Left kidney (tissue), 2 donors: ENCODE data around the gene MOBP. TPM values are rescaled to one million over a fixed set of nuclear protein-coding genes. Genes with fewer than 3 reads are reported as not detected.

ENCODE experiments used
- DNase-seq: peaks from one replicate; pipeline ENCODE4 v3.0.0-alpha.2; 2013
- polyA plus RNA-seq: library from polyadenylated mRNA; unstranded; fragments of 120-200 nt; gene quantifications from one replicate; pipeline ENCODE4 v1.2.1, GENCODE V29; 2013; ENCODE audit not compliant: insufficient read length

Gene MOBP
- polyA plus RNA-seq, 1 donor = 0.22 TPM

DNA sequence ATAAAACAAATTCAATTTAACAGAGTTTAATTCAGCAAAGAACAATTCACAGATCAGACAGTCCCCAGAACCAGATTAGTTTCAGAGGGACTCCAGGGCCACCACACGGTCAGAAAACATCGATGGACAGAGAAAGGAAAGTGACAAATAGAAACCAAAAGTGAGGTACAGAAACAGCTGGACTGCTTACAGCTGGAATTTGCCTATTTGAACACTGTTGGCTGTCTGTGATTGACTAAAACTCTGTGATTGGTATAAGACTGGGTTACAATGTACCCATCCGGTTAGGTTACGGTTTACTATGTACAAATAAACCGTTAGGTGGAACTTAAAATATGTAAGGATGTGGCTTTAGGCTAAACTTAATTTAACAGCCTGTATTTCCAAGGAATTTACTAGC is 30.3 kb downstream of the MOBP start:
- DNase-seq = no peak

DNA sequence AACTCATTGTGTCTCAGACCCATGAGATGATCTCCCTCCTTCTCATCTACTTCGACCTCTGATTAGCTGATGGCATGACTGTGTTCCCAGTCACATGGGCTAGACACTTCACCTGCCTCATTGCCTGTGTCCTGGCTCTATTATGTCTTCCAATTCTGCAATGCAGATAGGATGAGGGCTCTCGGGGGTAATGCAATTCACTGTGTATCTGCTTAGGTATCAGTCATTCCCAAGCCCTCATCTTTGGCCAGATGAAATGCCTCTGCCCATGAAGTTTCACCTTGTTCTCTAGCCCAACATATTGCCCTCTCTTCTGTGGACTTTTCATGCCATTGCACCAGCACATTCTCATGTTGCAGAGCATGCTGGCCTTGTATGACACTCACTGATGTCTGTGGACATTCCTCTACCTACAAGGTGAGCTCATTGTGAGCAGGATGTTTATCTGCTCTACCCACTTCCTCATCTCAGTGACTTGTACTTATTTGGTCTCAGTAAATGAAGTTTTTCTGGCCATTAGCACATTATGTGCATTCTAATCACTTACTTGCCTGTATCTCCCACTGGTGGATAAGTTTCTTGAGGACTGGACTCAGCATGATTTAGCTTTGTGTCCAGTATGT is 32.3 kb downstream of the MOBP start:
- no peak for DNase-seq

GRCh38 chr3:39501059-39501458 is 33.6 kb downstream of the MOBP start:
- DNase-seq = no peak

GRCh38 chr3:39501968-39502837 is 34.7 kb downstream of the MOBP start:
- peak; percentile 6 for DNase-seq

GRCh38 chr3:39502838-39503145 is 35.3 kb downstream of the MOBP start:
- DNase-seq = no peak

GRCh38 chr3:39505866-39506742 is 38.6 kb downstream of the MOBP start:
- no peak for DNase-seq

DNA sequence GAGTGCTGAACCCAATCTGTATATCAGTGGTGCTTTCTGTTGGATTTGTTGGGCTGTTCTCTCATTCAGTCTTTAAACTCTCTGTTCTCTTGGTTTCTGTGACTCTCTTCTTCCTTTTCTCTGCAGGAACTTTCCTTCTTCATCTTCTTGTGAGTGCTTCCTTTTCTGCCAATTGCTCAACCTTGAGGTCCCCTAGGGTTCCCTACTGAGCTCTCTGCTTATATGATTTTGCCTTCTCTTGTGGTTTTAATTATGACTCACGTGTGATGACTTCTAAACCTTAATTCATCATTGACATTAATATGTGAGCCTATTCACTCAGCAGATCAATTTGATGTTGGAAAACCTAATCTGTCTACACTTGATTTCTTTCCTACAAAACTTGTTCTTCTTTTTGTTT is 39.4 kb downstream of the MOBP start:
- DNase-seq = no peak

- DNase-seq = no peak
Observed at GRCh38 chr3:39513791-39514369, 46.4 kb downstream of the MOBP start.

DNA sequence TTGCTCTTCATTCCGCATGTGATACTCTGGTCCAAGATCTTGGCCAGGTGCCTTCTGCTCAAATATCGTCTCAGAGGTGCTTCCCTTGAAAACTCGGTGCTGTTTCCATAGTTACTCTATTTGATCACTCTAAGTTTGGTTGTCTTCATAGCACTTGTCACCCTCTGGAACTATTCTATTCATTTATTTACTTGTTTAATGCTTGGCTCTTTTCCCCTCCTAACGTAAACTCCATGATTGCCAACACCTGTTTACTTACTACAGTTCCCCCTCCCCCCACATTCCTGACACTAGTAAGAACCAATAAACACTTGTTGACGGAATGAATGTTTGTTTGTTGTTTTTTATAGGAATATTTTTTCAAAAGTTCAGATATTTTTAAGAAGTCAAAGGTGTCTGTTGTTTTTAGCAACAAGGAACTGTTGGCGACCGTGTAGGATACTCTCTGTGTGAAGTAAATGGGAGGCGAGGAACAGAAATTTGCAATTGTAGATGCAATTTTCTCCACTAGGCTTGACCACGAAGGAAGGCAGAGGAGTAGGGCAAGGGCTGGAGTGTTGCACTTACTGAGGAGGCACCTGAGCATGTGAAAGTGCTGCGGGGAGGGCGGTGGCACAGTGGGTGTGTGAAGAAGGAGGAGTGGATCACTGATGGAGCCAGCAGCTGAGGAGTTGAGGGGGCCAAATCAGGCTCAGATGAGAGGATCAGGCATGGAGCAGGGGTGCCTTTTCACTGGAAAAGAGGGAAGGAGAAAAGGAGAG is 48.4 kb downstream of the MOBP start:
- DNase-seq = no peak

DNA sequence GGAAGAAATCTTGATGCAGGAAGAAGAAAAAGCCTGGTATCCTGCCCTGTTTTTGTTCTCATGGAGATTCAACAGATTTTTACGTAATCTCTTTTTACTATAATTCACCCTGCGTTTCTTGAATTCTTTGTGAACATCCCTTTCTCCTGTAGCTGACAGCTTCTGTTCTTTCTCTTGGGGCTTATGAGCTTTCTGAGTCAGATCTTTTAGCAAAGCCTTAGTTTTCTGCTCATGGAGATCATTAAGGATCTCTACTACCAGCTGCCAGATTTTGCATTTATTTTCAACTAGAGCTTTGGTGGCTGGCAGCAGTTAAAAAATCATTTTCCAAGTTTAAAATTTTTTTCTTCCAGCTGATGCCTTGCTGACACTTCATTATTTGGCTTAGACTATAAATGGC is 51.6 kb downstream of the MOBP start:
- no peak for DNase-seq

DNA sequence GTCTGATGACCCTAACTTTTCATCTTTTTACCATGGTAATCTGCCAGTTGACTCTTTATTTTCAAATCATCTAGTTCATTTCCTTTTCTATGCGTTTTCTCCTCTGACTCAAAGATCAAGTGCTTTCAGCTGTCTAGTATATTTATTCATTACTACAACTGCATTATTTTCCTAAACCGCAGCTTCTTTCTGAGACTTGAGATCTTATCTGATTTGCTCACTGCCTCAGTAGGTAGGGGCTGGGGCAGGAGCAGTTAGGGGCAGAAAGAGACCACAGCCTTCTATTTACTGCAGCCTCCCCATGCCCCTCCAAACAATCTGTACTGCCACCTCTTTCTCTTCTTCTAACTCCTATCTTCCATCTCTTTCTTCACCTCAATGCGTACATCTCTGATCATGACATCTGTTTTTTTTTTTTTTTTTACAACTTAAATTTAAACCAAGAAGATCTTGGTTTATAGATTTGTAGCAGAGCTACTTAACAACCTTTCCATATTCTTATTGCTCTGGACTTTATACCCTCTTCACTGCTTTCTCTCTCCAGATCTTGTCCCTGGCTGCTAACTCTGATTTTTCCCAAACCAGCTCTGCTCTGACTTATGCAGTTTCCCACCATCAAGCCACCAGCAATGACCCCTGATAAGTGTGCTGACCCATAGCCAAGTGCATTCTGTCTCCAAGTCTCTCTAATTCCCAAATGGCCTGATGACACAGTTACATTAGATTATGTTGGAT is 52.2 kb downstream of the MOBP start:
- DNase-seq = no peak

- no peak for DNase-seq
Observed at GRCh38 chr3:39521456-39521855, 54.0 kb downstream of the MOBP start.

DNA sequence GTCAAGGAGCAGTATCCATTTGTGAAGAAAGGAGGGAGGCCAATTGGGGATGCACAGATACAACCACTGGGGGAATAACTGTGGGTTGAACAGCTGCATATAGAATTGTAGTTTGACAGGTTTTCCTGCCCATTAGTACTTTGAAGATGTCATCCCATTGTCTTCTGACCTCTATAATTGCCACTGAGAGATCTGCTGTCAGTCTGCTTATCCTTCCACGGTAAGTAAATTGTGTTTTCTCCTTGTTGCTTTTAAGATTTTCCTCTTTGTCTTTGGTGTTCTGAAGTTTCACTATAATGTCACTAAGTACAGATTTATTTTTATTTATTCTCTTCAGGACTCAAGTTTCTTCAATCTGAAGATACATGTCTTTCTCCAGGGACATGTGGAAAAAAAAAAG is 56.6 kb downstream of the MOBP start:
- DNase-seq = no peak

- DNase-seq = no peak
Observed at GRCh38 chr3:39528844-39529243, 61.4 kb downstream of the MOBP start.

DNA sequence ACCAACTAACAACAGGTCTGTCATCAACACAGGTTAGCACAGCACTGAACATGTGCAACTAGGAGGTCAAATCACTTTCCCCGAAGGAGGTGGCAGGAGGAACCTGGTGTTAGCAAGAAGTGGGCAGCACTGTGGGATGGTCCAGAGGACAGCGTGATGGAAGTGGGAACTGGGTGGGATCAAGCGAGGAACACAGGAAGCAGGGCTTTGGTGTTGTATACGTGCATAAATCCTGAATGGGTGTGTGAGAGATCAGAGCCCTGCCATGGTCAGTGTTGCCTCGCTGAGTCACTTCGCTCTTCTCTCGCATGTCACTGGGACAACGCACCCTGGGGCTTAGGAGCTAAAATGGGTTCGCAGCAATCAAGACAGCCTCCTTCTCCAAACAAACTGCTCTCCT is 62.1 kb downstream of the MOBP start:
- no peak for DNase-seq

DNA sequence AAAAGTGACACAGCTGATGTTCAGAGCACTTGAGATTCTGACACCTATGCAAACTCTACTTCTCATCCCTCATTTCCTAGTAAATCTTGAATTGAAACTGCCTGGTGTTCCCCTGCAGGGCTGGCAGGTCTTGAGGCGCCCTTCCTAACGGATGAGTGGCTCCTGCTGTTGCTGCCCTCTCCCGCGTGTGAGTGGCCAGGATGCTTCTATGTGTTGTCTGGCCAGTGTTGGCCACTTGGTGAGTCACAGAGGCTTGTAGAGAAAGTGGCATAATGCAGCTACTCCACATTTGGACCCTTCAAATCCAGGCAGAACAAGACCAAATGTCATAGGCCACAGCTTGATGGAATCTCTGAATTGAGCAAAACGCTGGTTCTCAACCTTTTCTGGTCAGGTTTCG is 63.6 kb downstream of the MOBP start:
- no peak for DNase-seq

DNA sequence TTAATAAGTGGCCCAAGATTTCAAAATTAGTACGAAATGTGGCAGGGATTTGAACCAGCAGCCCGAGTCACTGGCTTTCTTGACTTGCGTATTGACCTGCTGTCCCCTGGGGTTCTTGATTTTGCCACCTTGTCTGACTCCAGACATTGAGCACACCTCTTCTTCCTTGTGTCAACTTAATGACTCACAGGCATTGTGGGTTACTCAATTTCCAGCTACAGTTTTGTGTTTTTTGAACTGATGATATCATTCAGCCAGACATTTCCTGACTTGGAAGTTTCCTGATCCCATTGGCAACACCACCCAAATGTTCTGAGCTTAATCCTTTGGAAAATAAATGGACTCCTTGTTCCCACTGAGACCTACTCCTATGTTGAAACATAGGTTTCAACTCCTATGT is 64.2 kb downstream of the MOBP start:
- DNase-seq = no peak

DNA sequence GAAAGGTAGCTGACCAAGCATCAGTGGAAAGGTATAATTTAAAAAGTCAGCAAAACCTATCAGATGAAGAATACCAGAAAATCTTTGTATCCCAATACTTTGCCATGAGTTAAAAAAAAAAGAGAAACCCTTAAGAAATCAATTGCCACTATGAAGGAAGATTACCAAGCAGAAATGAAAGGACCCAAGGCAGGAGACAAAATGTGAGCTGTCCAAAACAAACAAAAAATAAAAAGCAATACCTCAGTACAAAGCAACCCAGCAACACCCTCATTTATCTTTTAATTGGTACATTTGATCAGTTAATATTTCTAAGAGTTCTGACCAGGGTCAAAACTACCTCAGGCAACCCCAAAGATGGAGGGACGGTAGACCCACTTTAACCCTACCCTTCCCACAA is 65.3 kb downstream of the MOBP start:
- DNase-seq = no peak

GRCh38 chr3:39533226-39533625 is 65.7 kb downstream of the MOBP start:
- no peak for DNase-seq

DNA sequence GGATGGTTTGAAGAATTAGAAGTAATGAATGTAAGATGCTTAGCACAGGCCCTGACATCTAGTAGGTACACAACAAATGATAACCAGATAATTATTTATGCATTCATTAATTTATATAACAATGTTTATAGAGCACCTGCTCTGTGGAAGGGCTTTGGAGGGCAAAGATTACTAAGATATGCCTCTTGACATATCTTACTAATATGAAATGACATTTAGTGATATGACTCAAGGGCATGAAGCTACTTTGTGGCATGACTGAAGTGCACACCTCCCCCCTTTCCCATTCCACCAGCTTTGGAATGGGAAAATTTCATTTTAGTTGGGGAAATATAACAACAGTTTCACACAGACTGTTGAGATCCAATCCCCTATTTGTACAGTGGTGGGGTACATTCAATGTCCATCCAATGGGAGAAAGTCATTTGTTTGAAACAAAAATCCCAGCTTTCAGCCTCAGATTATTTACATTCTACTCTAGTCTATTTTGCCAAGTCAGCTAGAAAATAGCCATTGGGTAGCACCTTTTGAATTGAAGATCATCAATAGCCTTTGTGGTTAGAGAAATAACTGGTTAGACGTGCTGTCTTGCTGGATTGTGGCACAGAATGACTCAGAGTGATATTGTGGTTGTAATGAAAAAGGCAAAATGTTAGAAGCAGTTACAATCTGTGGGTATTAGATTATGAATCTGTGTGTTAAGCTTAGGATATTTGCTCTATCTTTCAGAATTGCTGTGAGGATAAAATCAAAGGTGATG is 72.9 kb downstream of the MOBP start:
- DNase-seq = no peak
